Neuronal stem cell (in vitro differentiated cells): ENCODE data around the gene RGS18.
"Not testable (repeated sequence)": the region's sequence is repeated elsewhere in the genome, so short reads cannot be mapped to it uniquely, and the experiment has no call there.

ENCODE experiments used
- DNase-seq: peaks from one replicate; pipeline ENCODE4 v3.0.0-alpha.2; 2013; ENCODE audit warnings: low spot score
- H2AFZ ChIP-seq: one replicate; pipeline ENCODE4 v1.6.1; 2013; ENCODE audit warnings: mild to moderate bottlenecking, low read length, inconsistent platforms
- H2AK5ac ChIP-seq: 2 replicates; pipeline ENCODE4 v1.6.1; 2013; ENCODE audit warnings: low read depth, mild to moderate bottlenecking, inconsistent platforms, low read length, moderate library complexity, mixed read lengths
- H2BK120ac ChIP-seq: 2 replicates; pipeline ENCODE4 v1.6.1; 2013; ENCODE audit warnings: low read depth, mild to moderate bottlenecking, inconsistent platforms, low read length, moderate library complexity, mixed read lengths
- H2BK12ac ChIP-seq: one replicate; pipeline ENCODE4 v1.6.1; 2013; ENCODE audit warnings: low read length, inconsistent platforms
- H2BK15ac ChIP-seq: 2 replicates; pipeline ENCODE4 v1.6.1; 2013; ENCODE audit warnings: mild to moderate bottlenecking, low read length, inconsistent platforms, mixed read lengths
- H2BK5ac ChIP-seq: one replicate; pipeline ENCODE4 v1.6.1; 2013; ENCODE audit warnings: inconsistent platforms, mild to moderate bottlenecking, low read length, moderate library complexity
- H3K14ac ChIP-seq: one replicate; pipeline ENCODE4 v1.6.1; 2013; ENCODE audit warnings: low read length, inconsistent platforms
- H3K18ac ChIP-seq: 2 replicates; pipeline ENCODE4 v1.6.1; 2013; ENCODE audit warnings: low read length, inconsistent platforms
- H3K23ac ChIP-seq: 2 replicates; pipeline ENCODE4 v1.6.1; 2013; ENCODE audit warnings: low read depth, mild to moderate bottlenecking, mixed read lengths, low read length, inconsistent platforms; ENCODE audit not compliant: poor library complexity
- H3K27ac ChIP-seq: replicated peaks from 3 replicates; pipeline ENCODE4 v1.5.1; 2013; ENCODE audit warnings: low read length, inconsistent platforms
- H3K27me3 ChIP-seq, 3 experiments: 2 replicates each; pipeline ENCODE4 v1.6.1; 2013; ENCODE audit warnings: low read length in 3 of 3, mild to moderate bottlenecking in 2 of 3, inconsistent platforms in 1 of 3, low read depth in 1 of 3, mixed read lengths in 1 of 3, moderate library complexity in 1 of 3; ENCODE audit not compliant: control insufficient read depth in 3 of 3, insufficient read depth in 3 of 3
- H3K36me3 ChIP-seq, 2 donors: replicated peaks in 1 of 2; 2 replicates each; pipeline ENCODE4 v1.6.1; 2013; ENCODE audit warnings: low read length in 2 of 2; ENCODE audit not compliant: control insufficient read depth in 2 of 2, insufficient read depth in 2 of 2
- H3K4ac ChIP-seq: 2 replicates; pipeline ENCODE4 v1.6.1; 2013; ENCODE audit warnings: inconsistent platforms, mild to moderate bottlenecking, low read length, moderate library complexity
- H3K4me1 ChIP-seq, 2 donors: 1 replicate in 1 of 2; 2 replicates in 1 of 2; pipeline ENCODE4 v1.6.1; 2013; ENCODE audit warnings: low read length in 2 of 2, low read depth in 1 of 2; ENCODE audit not compliant: control insufficient read depth in 2 of 2, insufficient read depth in 1 of 2
- H3K4me2 ChIP-seq: one replicate; pipeline ENCODE4 v1.6.1; 2013; ENCODE audit warnings: mild to moderate bottlenecking, low read length, inconsistent platforms; ENCODE audit not compliant: insufficient read depth, poor library complexity, severe bottlenecking
- H3K4me3 ChIP-seq, 2 donors: 2 replicates each; pipeline ENCODE4 v1.5.1; 2013; ENCODE audit warnings: low read length in 2 of 2, mild to moderate bottlenecking in 2 of 2, inconsistent platforms in 1 of 2, moderate library complexity in 1 of 2
- H3K79me1 ChIP-seq: one replicate; pipeline ENCODE4 v1.6.1; 2013; ENCODE audit warnings: low read depth, mild to moderate bottlenecking, inconsistent platforms, low read length, moderate library complexity
- H3K9ac ChIP-seq: one replicate; pipeline ENCODE4 v1.6.1; 2013; ENCODE audit warnings: mild to moderate bottlenecking, low read depth, low read length, inconsistent platforms; ENCODE audit not compliant: poor library complexity
- H3K9me3 ChIP-seq, 2 donors: replicated peaks in 1 of 2; 2 replicates each; pipeline versions ENCODE3 to v1.6.1; 2013; ENCODE audit warnings: low read length in 2 of 2, mild to moderate bottlenecking in 2 of 2, inconsistent platforms in 1 of 2, low read depth in 1 of 2, mixed read lengths in 1 of 2, moderate library complexity in 1 of 2; ENCODE audit not compliant: control insufficient read depth in 2 of 2, insufficient read depth in 1 of 2
- H4K8ac ChIP-seq: one replicate; pipeline ENCODE4 v1.6.1; 2013; ENCODE audit warnings: low read depth, mild to moderate bottlenecking, inconsistent platforms, low read length, moderate library complexity
- H4K91ac ChIP-seq: one replicate; pipeline ENCODE4 v1.6.1; 2013; ENCODE audit warnings: low read length, low read depth, mild to moderate bottlenecking, inconsistent platforms; ENCODE audit not compliant: poor library complexity
- WGBS, 2 donors: extraction: QIAGEN DNeasy Blood & Tissue Kit; methylation state at CpG; one replicate each; pipeline ENCODE4 v1.1.7; 2013; ENCODE audit warnings: missing lambda C conversion rate in 2 of 2, mixed read lengths in 1 of 2; ENCODE audit not compliant: insufficient read length in 2 of 2, insufficient replicate concordance in 1 of 2; ENCODE audit errors: extremely low coverage in 2 of 2; 5-methylcytosine and 5-hydroxymethylcytosine counted together

Gene RGS18

DNA sequence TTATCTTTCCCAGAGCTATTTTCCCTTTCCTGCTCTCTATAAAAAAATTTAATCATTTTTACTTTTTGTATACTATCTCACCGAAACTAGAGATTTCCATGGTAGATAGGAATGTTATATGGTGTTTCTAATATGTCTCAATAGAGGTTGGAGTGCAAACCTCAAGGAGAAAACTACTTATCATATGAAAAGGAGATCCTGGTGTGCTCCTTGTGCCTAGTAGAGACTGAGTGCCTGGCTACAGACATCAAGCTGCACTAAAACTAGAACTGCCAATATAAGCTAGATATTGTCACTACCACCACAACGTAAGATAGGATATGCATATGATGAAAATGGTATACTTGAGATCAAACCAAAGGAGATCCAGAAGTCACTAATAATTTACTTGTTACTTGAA lies 67.0 kb downstream of the RGS18 start:
- Histone ChIP-seq H2AFZ (no peak overlapping the region), H4K8ac (no peak overlapping the region), H3K14ac (no peak overlapping the region), H2AK5ac (no peak overlapping the region), H3K36me3 (no peaks in the 10 kb centered on the region), H3K9ac (no peak overlapping the region), H2BK15ac (no peak overlapping the region), H3K23ac (no peak overlapping the region), H3K27me3 (no peaks in the 10 kb centered on the region), H4K91ac (no peak overlapping the region), H2BK120ac (no peak overlapping the region), H3K9me3 (no peaks in the 10 kb centered on the region), H3K4me2 (no peak overlapping the region), H3K4me1 (no peaks in the 10 kb centered on the region), H3K18ac (no peak overlapping the region), H2BK5ac (no peak overlapping the region), H3K4ac (no peak overlapping the region), H2BK12ac (no peak overlapping the region), H3K79me1 (no peaks in the 10 kb centered on the region), H3K4me3 (no peak overlapping the region), H3K27ac (no peak overlapping the region)
- WGBS, 2 donors, result no CpG with 5 or more reads among the region's 2 CpGs
- DNase-seq, result no peak

DNA sequence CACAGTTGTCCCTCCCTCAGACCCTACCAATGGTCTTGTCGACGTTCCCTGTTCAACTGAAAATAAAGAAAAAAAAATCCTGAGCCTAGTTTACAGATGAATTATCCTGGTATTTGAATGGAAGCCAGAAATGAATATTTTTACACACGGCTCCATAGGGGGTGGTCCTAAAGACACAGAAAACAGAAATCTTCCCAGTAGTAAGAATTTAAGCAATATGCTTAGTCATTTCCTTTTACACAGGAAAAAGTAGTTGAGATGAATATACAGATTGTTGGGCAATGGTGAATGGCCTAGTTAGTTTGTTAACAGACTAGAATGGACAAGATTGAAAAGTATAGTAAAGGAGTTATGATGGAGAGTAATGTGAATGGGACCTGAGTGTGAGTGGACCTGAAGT lies 67.4 kb downstream of the RGS18 start:
- WGBS, 2 donors, result no CpG with 5 or more reads among the region's 3 CpGs
- Histone ChIP-seq H2BK120ac (no peak overlapping the region), H4K8ac (no peak overlapping the region), H3K9ac (no peak overlapping the region), H2AFZ (no peak overlapping the region), H3K9me3 (no peaks in the 10 kb centered on the region), H3K18ac (no peak overlapping the region), H2AK5ac (no peak overlapping the region), H3K4ac (no peak overlapping the region), H2BK5ac (no peak overlapping the region), H4K91ac (no peak overlapping the region), H2BK12ac (no peak overlapping the region), H3K79me1 (no peaks in the 10 kb centered on the region), H3K4me3 (no peak overlapping the region), H3K14ac (no peak overlapping the region), H3K27ac (no peak overlapping the region), H3K4me1 (no peaks in the 10 kb centered on the region), H3K23ac (no peak overlapping the region), H3K36me3 (no peaks in the 10 kb centered on the region), H2BK15ac (no peak overlapping the region), H3K4me2 (no peak overlapping the region), H3K27me3 (no peaks in the 10 kb centered on the region)
- no peak for DNase-seq

DNA sequence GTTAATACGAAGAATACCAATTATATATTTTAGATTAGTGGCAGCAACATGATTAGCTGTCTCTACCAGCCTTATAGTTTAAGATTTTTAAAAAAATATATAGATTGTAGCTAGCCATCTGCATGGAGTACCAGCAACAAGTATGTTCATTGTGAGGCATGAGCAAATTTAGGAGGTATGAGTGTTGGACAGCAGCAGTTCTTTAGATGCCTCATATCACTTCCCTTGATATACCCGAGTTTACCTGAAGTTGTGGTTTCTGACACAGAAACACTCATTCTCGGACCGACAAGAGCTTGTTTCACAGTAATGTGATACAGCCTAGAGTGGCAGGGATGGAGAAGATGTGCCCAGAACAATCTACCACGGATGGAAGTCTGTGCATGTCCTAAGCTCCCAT lies 69.1 kb downstream of the RGS18 start:
- no peak overlapping the region for H3K27ac ChIP-seq
- no peak overlapping the region for H2AK5ac ChIP-seq
- H3K36me3 ChIP-seq, result no peaks in the 10 kb centered on the region
- no CpG with 5 or more reads among the region's 5 CpGs for WGBS, 2 donors
- H2BK15ac ChIP-seq, result no peak overlapping the region
- H3K9me3 ChIP-seq, result no peaks in the 10 kb centered on the region
- no peak overlapping the region for H4K8ac ChIP-seq
- DNase-seq, result no peak
- no peaks in the 10 kb centered on the region for H3K79me1 ChIP-seq
- H2BK5ac ChIP-seq, result no peak overlapping the region
- no peak overlapping the region for H3K18ac ChIP-seq
- no peak overlapping the region for H2BK120ac ChIP-seq
- H3K4ac ChIP-seq, result no peak overlapping the region
- no peak overlapping the region for H3K14ac ChIP-seq
- no peaks in the 10 kb centered on the region for H3K4me1 ChIP-seq
- H3K27me3 ChIP-seq, result no peaks in the 10 kb centered on the region
- H4K91ac ChIP-seq, result no peak overlapping the region
- no peak overlapping the region for H2BK12ac ChIP-seq
- no peak overlapping the region for H3K4me2 ChIP-seq
- H3K4me3 ChIP-seq, result no peak overlapping the region
- H3K23ac ChIP-seq, result no peak overlapping the region
- no peak overlapping the region for H2AFZ ChIP-seq
- no peak overlapping the region for H3K9ac ChIP-seq

DNA sequence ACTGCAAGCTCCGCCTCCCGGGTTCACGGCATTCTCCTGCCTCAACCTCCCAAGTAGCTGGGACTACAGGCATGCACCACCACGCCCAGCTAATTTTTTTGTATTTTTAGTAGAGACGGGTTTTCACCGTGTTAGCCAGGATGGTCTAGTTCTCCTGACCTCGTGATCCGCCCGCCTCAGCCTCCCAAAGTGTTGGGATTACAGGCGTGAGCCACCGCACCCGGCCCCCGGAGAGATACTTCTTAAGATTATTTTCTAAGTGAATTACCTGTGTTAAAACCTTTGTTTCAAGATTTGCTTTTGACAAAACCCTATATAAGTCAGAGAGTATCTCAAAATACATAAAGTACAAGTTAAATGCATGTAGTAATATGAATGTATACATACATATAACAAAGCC lies 69.7 kb downstream of the RGS18 start:
- H4K91ac ChIP-seq, H3K27me3 ChIP-seq, DNase-seq, H3K27ac ChIP-seq, H3K4ac ChIP-seq, H3K36me3 ChIP-seq, H3K4me2 ChIP-seq, H3K23ac ChIP-seq, H2AK5ac ChIP-seq, H4K8ac ChIP-seq, H2BK5ac ChIP-seq, H2BK12ac ChIP-seq, H2BK120ac ChIP-seq, H3K4me3 ChIP-seq, H2BK15ac ChIP-seq, H3K14ac ChIP-seq, H2AFZ ChIP-seq, H3K18ac ChIP-seq, H3K9ac ChIP-seq, H3K4me1 ChIP-seq, H3K9me3 ChIP-seq, H3K79me1 ChIP-seq: not testable (repeated sequence)
- no CpG with 5 or more reads among the region's 13 CpGs for WGBS, 2 donors
